ENCODE data around the gene SMARCD3. TPM values are rescaled to one million over a fixed set of nuclear protein-coding genes. Genes with fewer than 3 reads are reported as not detected.

The SMARCD3 gene
- total RNA-seq, 1 experiment from 2014 or later: 30.3 TPM

- H3K4me1 ChIP-seq (ENCODE audit: control insufficient read depth in 1 of 2, insufficient read depth in 2 of 2, low read length in 2 of 2): peaks cover 31 to 52% of the 10 kb centered on the region in 2 experiments
- TSS peak; percentile 70 for BruUV-seq (replicated peaks)
- peak overlapping the region; percentile 51 for H3K27ac ChIP-seq (ENCODE audit: low read depth, low read length)
- DNase-seq (ENCODE audit: low read depth, low spot score): no peak
- POLR2A ChIA-PET: no interaction called here
- peak overlapping the region; percentile 79 for H3K9ac ChIP-seq (ENCODE audit: low read length)
- no peaks in the 10 kb centered on the region for H3K9me3 ChIP-seq (ENCODE audit: control insufficient read depth in 1 of 2, insufficient read depth in 1 of 2, low read depth in 1 of 2, low read length in 2 of 2)
- peak; percentile 41 for ATAC-seq
- CTCF ChIA-PET: interaction anchor here (1.0 kb wide), 1 partner anchor 9 kb away, joined by 5 read pairs; no protein-coding TSS in a partner anchor
- peak overlapping the region; percentile 87 for H3K4me2 ChIP-seq (ENCODE audit: low read length)
- H3K9me2 ChIP-seq (ENCODE audit: insufficient read depth): no peaks in the 10 kb centered on the region
- intact Hi-C loops (cut with micrococcal nuclease): no loop called here
- no peaks in the 10 kb centered on the region for H3K79me2 ChIP-seq (ENCODE audit: insufficient read depth, low read length)
- H2AFZ ChIP-seq (ENCODE audit: low read depth, low read length, poor library complexity, severe bottlenecking): no peak overlapping the region
- H3K27me3 ChIP-seq (ENCODE audit: insufficient read depth, low read length): no peaks in the 10 kb centered on the region
- no peaks in the 10 kb centered on the region for H3K36me3 ChIP-seq (ENCODE audit: control insufficient read depth in 1 of 2, insufficient read depth in 2 of 2, low read length in 2 of 2)
- H4K20me1 ChIP-seq (ENCODE audit: insufficient read depth): no peaks in the 10 kb centered on the region
- RAD21 ChIA-PET (ENCODE audit: low non-redundant PET in 1 of 2, low total read pairs in 2 of 2, uncharacterized antibody in 2 of 2, unreplicated experiment in 2 of 2): no interaction called here
- H3K4me3 ChIP-seq (replicated peaks in 1 of 2; ENCODE audit: low read depth in 1 of 2, low read length in 2 of 2): peak overlapping the region; percentile 63 to 72
- TF ChIP-seq ATF3 (IDR thresholded peaks at IDR 0.05) (no peak), REST (IDR thresholded peaks at IDR 0.05; ENCODE audit: low read depth) (no peak), CBX3 (IDR thresholded peaks at IDR 0.05; ENCODE audit: low read depth) (no peak), CEBPB (IDR thresholded peaks at IDR 0.05; ENCODE audit: low read depth) (no peak), RAD21 (IDR thresholded peaks at IDR 0.05; ENCODE audit: low read depth) (no peak), MAX (IDR thresholded peaks at IDR 0.05) (no peak), TCF7L2 (IDR thresholded peaks at IDR 0.05; ENCODE audit: borderline replicate concordance, extremely low read depth, insufficient read depth, insufficient read length) (peak; percentile 9), EZH2 (IDR thresholded peaks at IDR 0.05) (no peak), CTCF (IDR thresholded peaks at IDR 0.05 in 2 of 3, conservative IDR thresholded peaks at IDR 0.05 in 1 of 3; ENCODE audit: borderline replicate concordance in 1 of 3, insufficient read depth in 1 of 3, low read depth in 2 of 3, low read length in 2 of 3) (no peak), JUND (IDR thresholded peaks at IDR 0.05) (no peak), SRF (IDR thresholded peaks at IDR 0.05; ENCODE audit: low read depth) (no peak), SIN3A (IDR thresholded peaks at IDR 0.05; ENCODE audit: low read depth) (no peak), ZNF274 (IDR thresholded peaks at IDR 0.05; ENCODE audit: low read depth, low read length) (no peak), EGR1 (IDR thresholded peaks at IDR 0.05; ENCODE audit: low read depth) (no peak), FOSL1 (IDR thresholded peaks at IDR 0.05; ENCODE audit: low read depth) (no peak), POLR2AphosphoS5 (IDR thresholded peaks at IDR 0.05; ENCODE audit: low read depth, low read length) (peak; percentile 67), POLR2A (IDR thresholded peaks at IDR 0.05; ENCODE audit: borderline replicate concordance, extremely low read depth, insufficient read depth, insufficient read length) (peak; percentile 46), ELF1 (IDR thresholded peaks at IDR 0.05; ENCODE audit: borderline replicate concordance, low read depth) (no peak), ZFX (IDR thresholded peaks at IDR 0.05) (peak; percentile 89), SP1 (IDR thresholded peaks at IDR 0.05; ENCODE audit: low read depth) (no peak)
Measured at GRCh38 chr7:151251689-151252560, 3.4 kb upstream of the SMARCD3 start.
